Omental fat pad (tissue), 4 donors: Measurements from ENCODE around the gene PAOX. TPM values are rescaled to one million over a fixed set of nuclear protein-coding genes. Genes with fewer than 3 reads are reported as not detected.
"Not testable (repeated sequence)": the region's sequence is repeated elsewhere in the genome, so short reads cannot be mapped to it uniquely, and the experiment has no call there.

ENCODE experiments used
- ATAC-seq: fragments of 150-250 bp; one replicate; pipeline ENCODE4 v1.9.1; 2016; ENCODE audit warnings: mild to moderate bottlenecking, moderate library complexity; ENCODE audit not compliant: low FRiP score
- DNase-seq: peaks from one replicate; pipeline ENCODE4 v3.0.0-alpha.2; 2019; ENCODE audit warnings: low spot score
- total RNA-seq, 4 donors: library from RNA; depleted of rRNA; stranded (reverse); fragments of >200 nt; gene quantifications; one replicate each; pipeline ENCODE4 v1.1.0, GENCODE V29; 2016
- TF ChIP-seq, protein P1 (sequence below), 3 donors: fragments of 450-650 bp; IDR thresholded peaks; one replicate each; pipeline ENCODE4 v1.5.1; 2016 to 2017; ENCODE audit warnings: antibody characterized with exemption in 3 of 3, mild to moderate bottlenecking in 3 of 3, moderate library complexity in 2 of 3

PAOX gene
- total RNA-seq, 4 donors from 2014 or later: 3.8 to 7.7 (median 6.1) TPM

DNA sequence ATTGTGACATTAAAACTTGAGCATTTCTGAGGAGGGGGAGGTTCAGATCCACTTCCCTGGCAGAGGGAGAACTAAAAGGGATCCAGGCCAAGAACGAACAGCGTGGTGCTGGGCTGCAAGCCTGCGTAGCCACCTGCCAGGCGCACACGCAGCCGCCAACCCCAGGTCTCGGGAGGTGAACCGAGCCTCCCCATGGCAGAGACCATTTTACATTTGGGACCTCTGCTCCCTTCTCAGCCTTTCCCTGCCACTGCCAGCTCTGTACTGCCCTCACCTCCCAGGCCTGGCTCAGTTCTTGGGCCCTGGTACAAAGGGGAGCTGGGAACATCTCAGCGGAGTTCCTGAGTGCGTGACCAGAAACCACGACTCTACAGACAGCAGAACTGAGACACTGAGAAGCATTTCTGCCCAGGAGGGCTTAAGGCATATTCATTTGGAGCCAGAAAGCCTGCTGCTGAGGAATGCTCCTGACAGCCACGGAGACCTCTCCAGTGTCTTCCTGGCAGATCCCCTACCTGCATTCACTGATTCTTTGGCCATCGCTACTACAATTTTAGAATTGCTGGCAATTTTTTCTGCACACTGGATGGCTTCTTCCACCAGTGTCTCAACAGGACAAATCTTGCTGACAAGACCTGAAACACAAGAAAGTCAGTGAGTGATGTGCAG, 13.5 kb upstream of the PAOX start:
- TF ChIP-seq, protein P1, sequence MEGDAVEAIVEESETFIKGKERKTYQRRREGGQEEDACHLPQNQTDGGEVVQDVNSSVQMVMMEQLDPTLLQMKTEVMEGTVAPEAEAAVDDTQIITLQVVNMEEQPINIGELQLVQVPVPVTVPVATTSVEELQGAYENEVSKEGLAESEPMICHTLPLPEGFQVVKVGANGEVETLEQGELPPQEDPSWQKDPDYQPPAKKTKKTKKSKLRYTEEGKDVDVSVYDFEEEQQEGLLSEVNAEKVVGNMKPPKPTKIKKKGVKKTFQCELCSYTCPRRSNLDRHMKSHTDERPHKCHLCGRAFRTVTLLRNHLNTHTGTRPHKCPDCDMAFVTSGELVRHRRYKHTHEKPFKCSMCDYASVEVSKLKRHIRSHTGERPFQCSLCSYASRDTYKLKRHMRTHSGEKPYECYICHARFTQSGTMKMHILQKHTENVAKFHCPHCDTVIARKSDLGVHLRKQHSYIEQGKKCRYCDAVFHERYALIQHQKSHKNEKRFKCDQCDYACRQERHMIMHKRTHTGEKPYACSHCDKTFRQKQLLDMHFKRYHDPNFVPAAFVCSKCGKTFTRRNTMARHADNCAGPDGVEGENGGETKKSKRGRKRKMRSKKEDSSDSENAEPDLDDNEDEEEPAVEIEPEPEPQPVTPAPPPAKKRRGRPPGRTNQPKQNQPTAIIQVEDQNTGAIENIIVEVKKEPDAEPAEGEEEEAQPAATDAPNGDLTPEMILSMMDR (IDR thresholded peaks at IDR 0.05): no peak
- ATAC-seq (no peak), DNase-seq (no peak)

DNA sequence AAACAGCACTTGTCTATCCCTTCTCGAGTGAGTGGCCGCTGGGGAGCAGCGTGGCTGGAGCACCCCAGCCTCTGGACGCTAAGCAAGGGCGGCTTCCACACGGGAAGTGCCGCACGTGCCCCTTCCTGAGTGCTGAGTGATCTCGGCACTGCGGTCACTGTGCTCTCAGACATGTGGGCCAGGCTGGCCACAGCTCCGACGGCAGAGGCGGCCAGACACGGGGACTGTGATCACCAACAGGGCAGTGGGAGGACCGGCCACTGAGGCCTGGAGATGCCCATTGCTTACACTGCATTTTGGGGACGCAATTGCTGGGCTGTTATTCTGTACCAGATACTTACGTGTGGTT, 13.0 kb upstream of the PAOX start:
- DNase-seq (no peak), ATAC-seq (peak; percentile 21)
- TF ChIP-seq, protein P1 (IDR thresholded peaks at IDR 0.05): no peak

DNA sequence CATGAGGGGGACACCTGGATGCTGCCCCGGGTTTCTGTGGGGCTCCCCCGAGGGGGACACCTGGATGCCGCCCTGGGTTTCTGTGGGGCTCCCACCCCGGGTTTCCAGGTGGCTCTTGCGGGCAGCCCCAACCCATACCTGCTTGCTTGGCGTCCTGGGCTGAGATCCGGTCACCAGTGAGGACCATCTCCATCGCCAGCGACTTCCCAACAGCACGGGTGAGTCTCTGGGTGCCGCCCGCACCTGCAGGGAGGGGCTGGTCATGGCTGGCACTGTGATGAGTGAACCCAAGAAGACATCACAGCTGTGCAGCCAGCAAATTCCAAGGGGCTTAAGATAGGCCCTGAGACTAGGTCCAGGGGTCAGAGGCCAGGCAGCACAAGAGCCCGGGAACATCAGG, 12.3 kb upstream of the PAOX start:
- TF ChIP-seq, protein P1 (IDR thresholded peaks at IDR 0.05): no peak
- ATAC-seq: no peak
- no peak for DNase-seq

DNA sequence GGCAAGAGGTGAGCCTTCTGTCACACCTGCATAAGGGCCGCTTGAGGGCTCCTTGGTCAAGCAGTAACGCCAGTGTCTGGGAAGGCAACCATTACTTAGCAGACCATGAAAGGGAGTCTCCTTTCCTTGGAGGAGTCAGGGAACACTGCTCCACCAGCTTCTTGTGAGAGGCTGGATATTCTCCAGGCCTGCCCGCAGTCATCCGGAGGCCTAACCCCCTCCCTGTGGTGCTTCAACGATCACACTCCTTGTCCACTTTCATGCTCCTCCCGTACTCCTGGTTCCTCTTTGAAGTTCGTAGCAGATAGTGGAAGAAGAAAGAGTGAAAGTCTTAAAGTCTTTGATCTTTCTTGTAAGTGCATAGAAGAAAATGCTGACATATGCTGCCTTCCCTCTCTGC, 11.6 kb upstream of the PAOX start:
- not testable (repeated sequence) for ATAC-seq, DNase-seq

DNA sequence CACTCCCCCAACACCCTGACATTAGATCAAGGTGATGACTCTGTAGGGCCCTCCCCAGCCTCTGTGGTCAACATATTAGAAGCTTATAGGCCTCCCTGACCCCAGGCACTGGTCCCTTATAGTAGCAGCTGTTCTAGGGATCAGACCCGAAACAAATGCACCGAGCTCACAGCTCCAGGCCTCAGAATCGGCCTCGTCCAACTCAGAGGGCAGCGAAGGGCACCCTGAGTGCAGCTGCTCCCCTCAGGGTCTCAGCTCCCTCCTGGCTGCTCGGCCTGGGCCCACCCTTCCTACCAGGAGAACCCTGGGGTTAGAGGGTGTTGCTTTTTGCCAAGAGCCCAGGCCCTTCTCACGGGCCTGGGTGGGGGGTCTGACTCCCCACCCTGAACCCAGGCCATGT, 10.9 kb upstream of the PAOX start:
- no peak for DNase-seq
- TF ChIP-seq, protein P1 (IDR thresholded peaks at IDR 0.05): no peak
- ATAC-seq: no peak

DNA sequence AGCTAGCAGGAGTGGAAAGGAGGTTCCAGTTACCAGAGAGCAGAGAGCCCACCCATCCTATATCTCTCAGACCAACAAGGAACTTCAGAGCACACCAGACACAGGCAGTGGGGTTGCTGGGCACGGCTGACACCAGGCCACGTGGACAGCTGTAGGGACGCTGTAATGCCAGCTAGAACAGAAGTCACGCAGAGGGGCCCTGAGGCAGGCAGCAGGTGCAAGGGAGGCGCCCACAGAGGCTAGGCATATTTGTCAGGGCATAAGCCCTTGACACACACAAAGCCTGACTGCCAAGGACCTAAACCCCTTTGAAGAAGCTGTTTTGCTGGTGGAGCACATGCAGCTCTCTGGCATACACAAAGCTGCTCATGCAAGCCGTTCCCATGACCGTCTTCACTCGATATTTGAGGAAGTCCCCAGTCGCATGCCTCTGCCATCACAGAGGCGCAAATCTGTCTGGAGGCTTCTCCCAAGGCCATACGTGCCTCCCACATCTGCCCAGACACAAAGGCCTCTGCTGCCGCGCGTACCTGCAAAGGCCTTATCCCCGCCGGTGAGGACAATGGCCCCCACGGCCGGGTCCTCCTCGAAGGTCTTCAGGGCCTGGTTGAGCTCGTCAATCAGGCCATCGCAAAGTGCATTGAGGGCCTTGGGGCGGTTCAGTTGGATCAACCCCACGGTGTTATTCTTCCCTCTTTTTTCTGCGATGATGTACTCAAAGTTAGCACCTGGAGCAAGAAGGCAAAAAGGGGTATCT, 8.9 kb upstream of the PAOX start:
- no peak for DNase-seq
- TF ChIP-seq, protein P1 (IDR thresholded peaks at IDR 0.05): no peak
- ATAC-seq: no peak

DNA sequence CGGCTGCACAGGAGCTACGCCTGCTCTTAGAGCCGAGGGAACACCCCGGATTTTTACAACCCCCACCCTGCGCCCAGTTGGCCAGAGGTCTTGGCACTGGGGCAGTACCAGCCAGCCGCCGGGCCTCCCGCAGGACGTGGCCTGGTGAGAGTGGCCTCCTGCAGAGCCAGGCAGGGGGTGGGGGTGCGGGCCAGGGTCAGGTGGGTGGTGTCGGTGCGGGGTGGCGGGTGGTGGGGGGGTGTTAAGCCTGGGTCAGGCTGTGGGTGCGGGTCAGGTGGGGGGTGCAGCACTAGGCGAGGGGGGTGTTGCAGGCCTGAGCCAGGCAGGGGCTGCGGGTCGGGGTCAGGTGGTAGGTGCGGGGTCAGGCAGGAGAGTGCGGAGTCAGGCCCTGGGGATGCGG, 6.6 kb upstream of the PAOX start:
- DNase-seq (no peak), ATAC-seq (no peak)
- TF ChIP-seq, protein P1 (IDR thresholded peaks at IDR 0.05): no peak
